Lung microvascular endothelial cell (primary cell): ENCODE results near the gene EPB41L4B. TPM values are rescaled to one million over a fixed set of nuclear protein-coding genes. Genes with fewer than 3 reads are reported as not detected.

Source experiments
- DNase-seq, 2 donors: peaks; one replicate each; pipeline versions ENCODE4 v3.0.0 to v3.0.0-alpha.2; 2010; ENCODE audit warnings: low read depth in 2 of 2
- total RNA-seq: library from RNA; depleted of rRNA; stranded (reverse); fragments of >200 nt; gene quantifications from 2 replicates; pipeline ENCODE4 v1.2.1, GENCODE V29; 2014

Gene EPB41L4B
- total RNA-seq, 1 donor from 2014 or later, result 0.20 TPM

GRCh38 chr9:109320331-109320741 lies 523 bp downstream of the EPB41L4B start:
- DNase-seq, result peak; percentile 20 to 23

DNA sequence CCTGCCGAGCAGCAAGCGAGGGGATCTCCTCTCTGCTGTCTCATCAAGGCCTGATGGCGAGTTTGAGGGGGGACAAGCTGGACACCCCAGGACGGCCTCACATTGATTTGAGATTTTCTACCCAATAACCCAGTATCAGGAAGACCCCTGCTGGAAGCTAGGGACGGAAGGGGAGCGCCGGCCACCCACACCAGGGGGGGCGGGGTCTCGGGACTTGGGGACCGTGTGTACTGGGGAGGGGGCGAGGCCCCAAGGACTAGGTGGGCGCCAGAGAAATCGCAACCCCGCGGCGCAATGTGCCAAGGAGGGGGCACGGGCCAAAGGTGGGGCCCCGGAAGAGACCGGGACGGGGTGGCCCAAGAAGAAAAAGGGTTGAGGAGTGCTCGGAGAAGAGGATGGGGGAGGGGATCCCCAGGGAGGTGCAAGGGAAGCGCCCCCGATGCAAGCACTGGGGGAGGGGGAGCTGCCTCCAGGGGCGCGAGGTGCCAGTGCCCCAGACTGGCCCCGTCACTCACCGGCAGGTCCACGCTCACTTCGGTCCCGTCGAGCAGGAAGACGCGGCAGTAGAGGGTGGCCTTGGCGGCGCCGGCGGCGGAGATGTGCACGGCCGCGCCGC lies 1.1 kb downstream of the EPB41L4B start:
- no peak for DNase-seq

DNA sequence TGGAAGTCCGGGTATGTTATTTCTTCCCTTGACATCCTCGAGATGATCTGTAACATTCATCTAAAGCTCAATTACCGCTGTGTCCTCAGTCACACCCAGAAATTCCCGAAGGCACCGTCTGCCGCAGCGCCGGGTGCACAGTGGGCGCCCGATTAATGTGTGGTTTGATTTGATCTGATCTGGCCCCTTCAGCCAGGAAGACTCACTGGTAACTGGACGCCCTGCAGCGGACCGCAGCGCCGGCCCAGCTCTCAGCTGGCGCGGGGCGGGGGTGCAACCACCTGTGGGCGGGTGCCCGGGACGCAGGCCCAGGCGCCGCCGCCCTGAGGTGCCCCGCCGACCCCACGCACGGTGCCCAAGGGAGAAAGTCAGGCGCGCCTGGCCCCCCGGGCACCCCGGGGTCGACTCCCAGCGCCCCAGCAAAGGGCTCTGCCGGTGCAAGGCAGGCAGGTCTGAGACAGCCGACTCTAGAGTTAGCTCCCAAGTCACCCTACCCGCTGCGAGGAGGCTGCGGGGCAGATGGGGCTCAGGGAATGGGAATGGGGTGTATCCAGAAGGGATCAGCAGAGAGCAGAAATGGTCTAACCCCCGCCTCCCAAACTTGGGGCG lies 1.7 kb downstream of the EPB41L4B start:
- DNase-seq, result no peak

- no peak for DNase-seq
Observed at GRCh38 chr9:109317979-109318741, 2.7 kb downstream of the EPB41L4B start.

GRCh38 chr9:109317311-109317978 lies 3.4 kb downstream of the EPB41L4B start:
- no peak for DNase-seq

DNA sequence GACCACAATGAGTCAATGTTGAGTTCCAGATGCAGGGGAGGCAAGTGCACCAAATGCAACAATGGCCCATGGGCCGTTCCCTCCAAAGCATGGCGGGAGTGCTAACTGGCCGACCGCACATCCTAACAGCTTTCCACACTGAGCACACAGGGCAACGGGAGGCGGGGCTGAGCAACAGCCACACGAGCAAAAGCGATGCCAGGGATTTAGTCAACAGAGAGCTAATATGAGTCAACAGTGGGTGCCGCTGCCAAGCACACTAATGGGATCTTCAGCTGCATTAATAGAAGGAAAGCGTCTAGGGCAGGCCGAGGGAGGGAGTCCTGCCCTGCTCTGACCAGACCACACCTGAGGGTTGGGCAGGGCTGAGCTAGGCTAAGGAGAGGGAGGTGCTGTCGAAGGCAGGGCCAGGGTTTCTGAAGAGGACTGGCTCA lies 4.6 kb downstream of the EPB41L4B start:
- DNase-seq, result peak in 1 of 2 donors; percentile 5

DNA sequence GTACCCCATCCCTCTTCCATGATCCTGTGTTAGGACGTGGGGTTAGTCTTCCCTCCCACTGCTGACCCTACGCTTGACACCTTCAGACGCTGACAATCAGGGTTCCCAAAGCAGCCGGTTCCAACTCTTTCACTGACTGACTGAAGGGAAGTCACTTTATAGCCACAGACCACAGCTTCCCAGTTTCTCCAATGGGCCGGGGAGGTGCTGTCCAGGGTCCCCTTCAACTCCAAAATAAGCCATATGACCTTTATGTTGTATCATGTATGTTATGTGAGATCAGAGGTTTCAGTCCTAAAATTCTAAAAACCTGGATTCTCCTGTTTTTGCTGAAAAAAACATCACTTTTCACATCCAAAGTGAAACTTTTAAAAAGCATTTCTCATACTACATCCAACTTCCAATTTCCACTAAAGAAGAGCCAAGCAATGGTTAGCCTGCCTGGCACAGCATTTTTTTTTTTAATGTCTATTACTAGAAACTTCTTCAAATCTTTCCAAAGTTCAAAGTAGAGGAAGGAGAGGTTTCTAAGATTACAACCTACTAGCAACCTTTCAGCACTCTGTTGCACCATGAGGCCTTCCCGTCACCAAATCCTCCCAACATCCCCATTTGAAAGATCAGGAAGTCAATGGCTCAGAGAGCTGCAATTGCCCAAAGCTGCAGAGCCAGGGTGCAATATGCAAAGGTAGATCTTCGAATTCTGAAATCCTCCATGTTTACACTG lies 5.2 kb downstream of the EPB41L4B start:
- no peak for DNase-seq

- no peak for DNase-seq
Observed at GRCh38 chr9:109314011-109314531, 6.8 kb downstream of the EPB41L4B start.

GRCh38 chr9:109313351-109313750 lies 7.5 kb downstream of the EPB41L4B start:
- DNase-seq, result no peak

DNA sequence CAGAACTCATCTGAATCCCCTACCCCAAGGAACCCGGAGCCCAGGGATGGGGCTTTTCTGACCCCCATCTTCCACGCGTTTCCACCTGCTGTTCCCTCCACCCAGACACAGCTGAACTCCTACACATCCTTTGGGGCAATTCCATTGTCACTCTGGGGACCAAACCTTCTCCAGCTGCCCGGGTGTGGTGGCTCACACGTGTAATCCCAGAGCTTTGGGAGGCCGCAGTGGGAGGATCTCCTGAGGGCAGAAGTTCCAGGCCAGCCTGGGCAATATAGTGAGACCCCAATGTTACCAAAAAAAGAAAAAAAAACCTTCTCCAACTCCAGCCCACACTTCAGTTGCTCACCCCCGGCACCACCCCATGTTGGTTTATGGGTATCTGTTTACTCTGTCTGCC lies 8.1 kb downstream of the EPB41L4B start:
- no peak for DNase-seq

DNA sequence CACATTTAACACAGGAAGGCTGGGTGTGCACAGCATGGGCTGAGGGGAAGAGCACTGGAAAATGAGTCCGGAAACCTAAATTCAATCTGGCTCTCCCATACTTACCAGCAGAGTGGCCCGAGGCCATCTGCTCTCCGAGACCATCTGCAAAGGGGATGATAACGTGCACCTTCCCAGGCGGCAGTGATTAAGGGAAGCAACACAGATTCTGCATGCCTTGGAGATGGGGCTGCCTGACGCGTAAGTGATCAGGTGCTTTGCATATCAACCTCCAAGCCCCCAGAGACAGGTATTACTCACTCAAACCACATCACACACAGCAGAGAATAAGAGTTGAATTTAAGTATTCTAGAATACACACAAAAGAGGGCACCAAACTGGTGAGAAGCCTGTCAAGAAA lies 9.1 kb downstream of the EPB41L4B start:
- no peak for DNase-seq

DNA sequence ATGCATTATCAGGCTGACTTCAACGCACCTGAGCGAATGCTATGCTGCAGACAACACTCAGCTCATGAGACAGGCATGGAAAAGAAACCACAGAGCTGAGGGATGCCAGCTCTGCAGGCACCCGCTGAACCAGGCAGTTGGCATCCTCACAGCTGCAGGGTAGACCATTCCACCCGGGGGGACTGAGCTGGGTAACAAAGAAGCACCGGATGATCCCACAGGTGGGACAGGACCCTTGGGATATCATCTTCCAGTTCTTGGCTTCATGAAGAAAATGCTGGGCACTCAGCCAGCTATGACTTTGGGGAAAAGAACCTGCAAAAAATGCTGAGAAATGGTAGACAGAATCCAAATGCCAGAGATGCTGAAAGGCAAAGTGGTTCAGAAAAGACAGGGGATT lies 9.6 kb downstream of the EPB41L4B start:
- DNase-seq, result no peak

DNA sequence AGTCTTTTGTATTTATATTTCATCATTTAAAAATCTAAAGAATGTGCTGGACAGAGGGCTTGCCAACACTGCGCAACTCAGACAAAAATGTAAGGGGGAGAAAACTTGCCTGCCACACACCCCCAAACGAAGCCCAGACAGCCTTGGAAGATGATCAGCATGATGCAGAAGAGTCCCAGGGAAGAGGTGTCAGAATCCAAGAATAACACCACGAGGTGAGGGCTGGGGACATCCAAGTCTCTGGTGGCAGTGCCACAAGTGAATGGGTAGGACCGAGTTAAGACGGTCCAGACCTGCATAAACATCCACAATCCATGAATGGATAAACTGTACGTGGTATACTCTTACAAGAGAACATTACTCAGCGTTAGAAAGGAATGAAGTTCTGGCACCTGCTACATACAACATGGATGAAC lies 10.4 kb downstream of the EPB41L4B start:
- no peak for DNase-seq

DNA sequence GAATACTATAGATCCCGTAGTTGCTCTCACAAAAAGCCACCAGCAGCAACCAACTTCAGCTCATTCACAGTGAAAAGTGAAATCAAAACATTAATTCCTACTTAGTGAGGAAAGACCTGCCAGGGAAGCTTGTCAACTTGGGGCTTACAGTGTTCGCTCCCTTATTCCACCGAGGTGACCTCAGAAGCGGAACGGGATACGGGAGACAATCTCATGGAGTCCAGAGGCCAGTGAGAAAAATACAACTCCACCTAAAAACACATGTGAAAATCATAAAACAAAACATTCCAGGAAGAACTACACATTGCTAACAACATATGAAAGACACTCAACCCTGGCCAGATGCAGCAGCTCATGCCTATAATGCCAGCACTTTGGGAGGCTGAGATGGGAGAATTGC lies 11.6 kb downstream of the EPB41L4B start:
- no peak for DNase-seq

- no peak for DNase-seq
Observed at GRCh38 chr9:109307380-109308240, 13.2 kb downstream of the EPB41L4B start.

DNA sequence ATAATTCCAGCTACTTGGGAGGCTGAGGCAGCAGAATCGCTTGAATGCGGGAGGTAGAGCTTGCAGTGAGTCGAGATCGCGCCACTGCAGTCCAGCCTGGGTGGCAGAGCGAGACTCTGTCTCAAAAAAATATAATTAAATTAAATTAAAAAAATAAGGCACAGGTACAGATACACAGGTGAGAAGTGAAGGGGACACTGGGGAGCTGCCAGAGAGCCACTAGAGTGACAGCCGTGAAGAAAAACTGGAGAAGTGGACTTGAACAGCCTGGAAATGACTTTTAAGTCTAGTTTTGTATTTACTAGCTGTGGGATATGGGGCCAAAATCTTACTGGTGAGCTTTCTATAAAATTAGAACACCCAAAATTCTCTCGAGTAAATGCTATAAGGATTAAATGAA lies 15.1 kb downstream of the EPB41L4B start:
- DNase-seq, result no peak

GRCh38 chr9:109304347-109304746 lies 16.5 kb downstream of the EPB41L4B start:
- no peak for DNase-seq

GRCh38 chr9:109303900-109304299 lies 17.0 kb downstream of the EPB41L4B start:
- DNase-seq, result no peak

- no peak for DNase-seq
Observed at GRCh38 chr9:109302606-109303005, 18.3 kb downstream of the EPB41L4B start.

DNA sequence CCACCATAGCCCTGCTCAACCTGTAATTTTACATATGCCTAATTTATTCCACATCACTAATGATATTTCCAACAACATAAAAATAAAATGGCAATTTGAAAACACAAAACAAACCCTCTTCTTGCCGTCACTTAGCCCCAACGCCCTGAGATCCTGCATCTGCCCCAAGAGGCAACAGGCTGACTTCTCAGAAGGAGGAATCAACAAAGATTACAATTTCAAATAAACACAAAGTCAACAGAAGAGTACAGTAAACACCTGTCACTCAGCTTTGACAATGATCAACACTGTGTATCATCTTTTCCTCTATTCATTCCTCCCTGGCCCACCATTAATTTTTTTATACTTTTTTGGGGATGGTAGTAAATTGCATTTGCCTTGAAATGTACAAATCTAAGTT lies 19.8 kb downstream of the EPB41L4B start:
- DNase-seq, result no peak
